ENCODE results near the gene DSG1. TPM values are rescaled to one million over a fixed set of nuclear protein-coding genes. Genes with fewer than 3 reads are reported as not detected.

The DSG1 gene
- total RNA-seq, 1 experiment from 2014 or later = 0.09 TPM

GRCh38 chr18:31402026-31402373 lies 84.0 kb downstream of the DSG1 start:
- CTCF ChIA-PET = no interaction called here
- POLR2A ChIA-PET = no interaction called here
- H3K27me3 Mint-ChIP-seq (ENCODE audit: low read depth) = no peaks in the 10 kb centered on the region

More at GRCh38 chr18:31402026-31402373, 84.0 kb downstream of the DSG1 start:
- Mint-ChIP-seq H3K36me3 (no peaks in the 10 kb centered on the region), H3K4me3 (no peak overlapping the region), H3K27ac (no peak overlapping the region), H3K9me3 (no peaks in the 10 kb centered on the region), H3K4me1 (no peaks in the 10 kb centered on the region)
- no peak for TF ChIP-seq TCF7 (CRISPR knock-in tag; IDR thresholded peaks at IDR 0.05; ENCODE audit: low read depth)
- TF ChIP-seq NFATC4 (CRISPR knock-in tag; IDR thresholded peaks at IDR 0.05) = no peak
- no peak for TF ChIP-seq CREM (CRISPR knock-in tag; IDR thresholded peaks at IDR 0.05)
- TF ChIP-seq ZNF423 (CRISPR knock-in tag; IDR thresholded peaks at IDR 0.05) = no peak
- TF ChIP-seq ELF4 (CRISPR knock-in tag; IDR thresholded peaks at IDR 0.05; ENCODE audit: low read depth) = no peak
- TF ChIP-seq ATF3 (CRISPR knock-in tag; conservative IDR thresholded peaks at IDR 0.05) = no peak
- TF ChIP-seq, protein P1, sequence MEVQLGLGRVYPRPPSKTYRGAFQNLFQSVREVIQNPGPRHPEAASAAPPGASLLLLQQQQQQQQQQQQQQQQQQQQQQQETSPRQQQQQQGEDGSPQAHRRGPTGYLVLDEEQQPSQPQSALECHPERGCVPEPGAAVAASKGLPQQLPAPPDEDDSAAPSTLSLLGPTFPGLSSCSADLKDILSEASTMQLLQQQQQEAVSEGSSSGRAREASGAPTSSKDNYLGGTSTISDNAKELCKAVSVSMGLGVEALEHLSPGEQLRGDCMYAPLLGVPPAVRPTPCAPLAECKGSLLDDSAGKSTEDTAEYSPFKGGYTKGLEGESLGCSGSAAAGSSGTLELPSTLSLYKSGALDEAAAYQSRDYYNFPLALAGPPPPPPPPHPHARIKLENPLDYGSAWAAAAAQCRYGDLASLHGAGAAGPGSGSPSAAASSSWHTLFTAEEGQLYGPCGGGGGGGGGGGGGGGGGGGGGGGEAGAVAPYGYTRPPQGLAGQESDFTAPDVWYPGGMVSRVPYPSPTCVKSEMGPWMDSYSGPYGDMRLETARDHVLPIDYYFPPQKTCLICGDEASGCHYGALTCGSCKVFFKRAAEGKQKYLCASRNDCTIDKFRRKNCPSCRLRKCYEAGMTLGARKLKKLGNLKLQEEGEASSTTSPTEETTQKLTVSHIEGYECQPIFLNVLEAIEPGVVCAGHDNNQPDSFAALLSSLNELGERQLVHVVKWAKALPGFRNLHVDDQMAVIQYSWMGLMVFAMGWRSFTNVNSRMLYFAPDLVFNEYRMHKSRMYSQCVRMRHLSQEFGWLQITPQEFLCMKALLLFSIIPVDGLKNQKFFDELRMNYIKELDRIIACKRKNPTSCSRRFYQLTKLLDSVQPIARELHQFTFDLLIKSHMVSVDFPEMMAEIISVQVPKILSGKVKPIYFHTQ (CRISPR knock-in tag; IDR thresholded peaks at IDR 0.05) = no peak
- no peak for TF ChIP-seq ZNF317 (CRISPR knock-in tag; IDR thresholded peaks at IDR 0.05; ENCODE audit: borderline replicate concordance, low read depth)
- TF ChIP-seq MYBL2 (CRISPR knock-in tag; IDR thresholded peaks at IDR 0.05) = no peak
- no peak for TF ChIP-seq GABPB1 (CRISPR knock-in tag; IDR thresholded peaks at IDR 0.05)
- TF ChIP-seq ZNF532 (CRISPR knock-in tag; IDR thresholded peaks at IDR 0.05; ENCODE audit: borderline replicate concordance) = no peak
- no peak for TF ChIP-seq NFE2L1 (CRISPR knock-in tag; IDR thresholded peaks at IDR 0.05)
- TF ChIP-seq STAT6 (CRISPR knock-in tag; conservative IDR thresholded peaks at IDR 0.05; ENCODE audit: low read depth) = no peak
- TF ChIP-seq SMAD4 (CRISPR knock-in tag; IDR thresholded peaks at IDR 0.05) = no peak
- no peak for TF ChIP-seq ETV6 (CRISPR knock-in tag; IDR thresholded peaks at IDR 0.05)
- no peak for TF ChIP-seq NR3C1 (CRISPR knock-in tag; conservative IDR thresholded peaks at IDR 0.05; ENCODE audit: low read depth)
- TF ChIP-seq JAZF1 (CRISPR knock-in tag; IDR thresholded peaks at IDR 0.05) = no peak
- TF ChIP-seq ESRRA (CRISPR knock-in tag; IDR thresholded peaks at IDR 0.05; ENCODE audit: borderline replicate concordance) = no peak
- TF ChIP-seq GRHL2 (CRISPR knock-in tag; IDR thresholded peaks at IDR 0.05; ENCODE audit: insufficient replicate concordance, severe bottlenecking) = no peak
- ATAC-seq (no peak), DNase-seq (ENCODE audit: low spot score) (no peak)
